Measurements from ENCODE around the gene TNFRSF25. TPM values are rescaled to one million over a fixed set of nuclear protein-coding genes. Genes with fewer than 3 reads are reported as not detected.

Gene TNFRSF25
- total and polyA plus RNA-seq, 9 of the 15 experiments (the other 6 are each of a cell fraction or from before 2014, with no cell fraction given) = 0.24 to 0.49 TPM; not detected in 7

- peak; percentile 83 for FAIRE-seq
- POLR2A ChIA-PET = interaction anchor here (0.5 to 1.5 kb wide), 3 partner anchors 11 to 43 kb away, joined by 3 to 4 read pairs (median 4); no protein-coding TSS in a partner anchor
- TF ChIP-seq RBM34 (IDR thresholded peaks at IDR 0.05; ENCODE audit: borderline replicate concordance, insufficient read depth, low read length) (no peak), CTCF (IDR thresholded peaks at IDR 0.05 in 2 of 3, conservative IDR thresholded peaks at IDR 0.05 in 1 of 3; ENCODE audit: insufficient read depth in 2 of 3, low read depth in 1 of 3, low read length in 3 of 3) (peak; percentile 3 to 21 (median 6); a peak in 1 of 6 replicates)
- H3K79me2 ChIP-seq (ENCODE audit: control insufficient read depth, insufficient read depth, low read length) = no peaks in the 10 kb centered on the region
- peak overlapping the region in 1 of 2 experiments; percentile 26; a peak in 1 of 4 replicates for H3K9ac ChIP-seq (ENCODE audit: insufficient read depth in 1 of 2, low read depth in 2 of 2, low read length in 2 of 2)
- H3K27me3 ChIP-seq (ENCODE audit: control insufficient read depth in 2 of 2, insufficient read depth in 2 of 2, low read length in 2 of 2) = peaks cover 37 to 81% of the 10 kb centered on the region in 2 experiments
- intact Hi-C loops (cut with micrococcal nuclease) = no loop called here
- no peak overlapping the region for H3K4me3 ChIP-seq
- no TSS peak for BruUV-seq (replicated peaks)
- peaks cover 0 to 49% of the 10 kb centered on the region in 2 experiments; a peak in 2 of 5 replicates for H3K4me1 ChIP-seq (replicated peaks in 1 of 2; ENCODE audit: control insufficient read depth in 2 of 2, insufficient read depth in 2 of 2, low read length in 2 of 2)
- H2AFZ ChIP-seq (ENCODE audit: low read depth, low read length) = no peak overlapping the region
- H3K27ac ChIP-seq (ENCODE audit: extremely low read depth, low read depth, low read length) = no peak overlapping the region
- in situ Hi-C loops (cut with MboI) = no loop called here
- H4K20me1 ChIP-seq (replicated peaks; ENCODE audit: control insufficient read depth, insufficient read depth, low read length) = peaks cover 11% of the 10 kb centered on the region; the same call in 1 of the 2 replicates
- no peaks in the 10 kb centered on the region for H3K9me1 ChIP-seq (ENCODE audit: control insufficient read depth, insufficient read depth, low read length)
- H3K4me2 ChIP-seq (ENCODE audit: insufficient read depth, low read length) = no peak overlapping the region
- CTCF ChIA-PET (ENCODE audit: low intra/inter-chr PET ratio) = no interaction called here
- peak; percentile 63 for ATAC-seq
- 3% methylated on average over 11 of the region's 11 CpGs for WGBS (ENCODE audit: insufficient coverage, low coverage, missing lambda C conversion rate)
- no peaks in the 10 kb centered on the region for H3K9me3 ChIP-seq (replicated peaks; ENCODE audit: control insufficient read depth, insufficient read depth, low read depth, low read length)
- DNase-seq (ENCODE audit: extremely low read depth in 1 of 4, low spot score in 3 of 4) = no peak
- H3K36me3 ChIP-seq (ENCODE audit: control insufficient read depth, insufficient read depth, low read length) = no peaks in the 10 kb centered on the region
These were observed 9.0 kb downstream of the TNFRSF25 start for GRCh38 chr1:6456800-6457466.
